Activated T-cell treated with anti-CD3 and anti-CD28 coated beads for 48 hours (primary cell): Measurements from ENCODE around the gene TBP.

Experiments used
- DNase-seq: peaks from one replicate; pipeline ENCODE4 v3.0.0-alpha.2; 2020; ENCODE audit warnings: low read depth

The TBP gene

DNA sequence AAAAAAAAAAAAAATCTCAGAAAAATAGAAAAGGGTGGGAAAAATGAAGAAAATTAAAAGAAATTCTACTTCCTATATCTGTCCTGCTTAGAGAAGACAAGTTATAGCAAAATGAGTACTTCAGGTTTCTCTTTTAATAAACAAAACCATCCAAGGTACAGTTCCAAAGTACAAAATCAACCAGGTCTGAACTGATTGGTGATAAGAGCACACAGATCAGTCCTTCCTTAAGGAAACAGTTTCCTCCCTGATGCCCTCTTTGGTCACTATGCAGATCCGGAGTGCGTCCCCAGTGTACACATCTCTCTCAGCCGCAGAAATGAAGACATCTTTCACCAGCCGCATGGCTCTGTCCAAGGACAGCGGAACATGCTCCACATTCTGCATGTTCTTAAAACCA lies 19.2 kb upstream of the TBP start:
- DNase-seq: no peak

DNA sequence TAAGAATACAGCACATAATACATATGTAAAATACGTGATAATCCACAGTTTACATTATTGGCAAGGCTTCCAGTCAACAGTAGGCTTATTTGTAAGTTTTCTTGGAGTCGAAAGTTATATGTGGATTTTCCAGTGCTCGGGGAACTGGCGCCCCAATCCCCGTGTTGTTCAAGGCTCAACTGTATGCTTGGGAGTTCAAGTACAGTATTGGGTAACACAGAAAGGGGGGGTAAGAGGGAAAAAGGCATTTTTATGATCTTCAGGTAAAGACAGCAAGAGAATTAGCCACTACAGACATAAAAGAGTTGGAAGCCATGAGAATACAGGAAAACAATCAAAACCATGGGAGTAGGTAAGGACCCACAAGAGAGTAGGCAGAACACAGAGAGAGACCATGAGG lies 17.5 kb upstream of the TBP start:
- DNase-seq: no peak

DNA sequence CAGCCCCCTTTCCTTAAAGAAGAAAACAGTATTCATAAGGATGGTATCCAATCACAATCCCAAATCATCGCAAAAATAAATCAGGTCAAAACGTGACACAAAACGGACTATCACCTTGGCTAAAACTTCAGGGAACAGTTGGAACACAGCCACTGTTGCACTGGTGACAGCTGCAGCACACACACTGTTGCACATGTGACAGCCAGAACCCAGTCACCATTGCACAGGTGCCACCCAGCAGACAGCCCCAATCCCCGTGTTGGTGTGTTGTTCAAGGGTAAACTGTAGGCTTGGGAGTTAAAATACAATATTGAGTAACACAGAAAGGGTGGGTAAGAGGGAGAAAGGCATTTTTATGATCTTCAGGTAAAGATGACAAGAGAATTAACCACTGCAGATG lies 16.8 kb upstream of the TBP start:
- no peak for DNase-seq

DNA sequence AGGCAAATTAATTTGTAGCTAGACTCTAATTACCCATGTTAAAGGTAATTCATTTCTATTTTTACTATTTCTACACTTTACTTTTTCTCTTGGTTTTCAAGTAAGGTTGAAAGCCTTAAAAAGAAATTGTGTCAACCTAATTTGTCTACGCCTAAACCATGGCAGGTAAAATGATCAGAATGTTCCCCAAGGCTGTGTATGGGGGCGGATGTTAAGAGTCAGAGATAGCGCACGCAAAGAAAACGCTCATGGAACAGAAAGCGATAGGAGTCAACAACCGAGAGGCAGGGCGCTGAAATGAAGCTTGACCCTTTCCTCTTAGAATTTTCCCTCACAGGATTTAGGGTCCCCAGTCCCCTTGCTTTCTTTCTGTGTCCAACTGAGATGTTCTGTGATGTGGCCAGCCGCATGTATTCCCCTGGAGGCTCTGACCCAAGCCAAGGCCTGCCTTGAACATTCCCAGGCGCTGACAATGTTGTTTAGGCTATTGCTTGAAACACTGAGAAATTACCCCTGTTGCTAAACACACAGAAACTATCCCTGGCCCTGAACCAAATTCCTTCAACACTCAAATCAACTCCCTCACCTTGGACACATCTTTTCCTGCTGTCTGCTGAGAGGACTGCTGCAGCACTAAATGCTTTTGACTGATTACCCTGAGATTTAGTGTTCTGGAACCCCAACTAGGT lies 12.0 kb upstream of the TBP start:
- DNase-seq: no peak

DNA sequence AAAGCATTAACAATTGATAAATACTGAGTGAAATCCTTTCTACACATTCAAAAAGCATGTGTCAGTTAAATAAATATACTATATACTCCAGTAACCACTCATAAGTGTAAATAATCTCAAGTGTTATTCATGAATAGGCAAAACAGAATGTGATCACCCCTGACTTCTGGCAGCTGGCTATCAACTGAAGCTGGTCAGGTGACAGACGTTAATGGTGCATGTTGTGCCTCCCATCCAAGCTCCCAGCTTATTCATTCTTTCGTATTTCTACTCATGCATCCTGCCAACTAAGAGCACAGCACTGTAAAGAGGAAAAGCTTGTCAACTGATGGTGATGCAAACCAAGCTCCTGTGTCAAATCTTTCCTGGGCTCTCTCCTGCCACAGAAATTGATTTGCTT lies 8.8 kb upstream of the TBP start:
- DNase-seq: no peak

DNA sequence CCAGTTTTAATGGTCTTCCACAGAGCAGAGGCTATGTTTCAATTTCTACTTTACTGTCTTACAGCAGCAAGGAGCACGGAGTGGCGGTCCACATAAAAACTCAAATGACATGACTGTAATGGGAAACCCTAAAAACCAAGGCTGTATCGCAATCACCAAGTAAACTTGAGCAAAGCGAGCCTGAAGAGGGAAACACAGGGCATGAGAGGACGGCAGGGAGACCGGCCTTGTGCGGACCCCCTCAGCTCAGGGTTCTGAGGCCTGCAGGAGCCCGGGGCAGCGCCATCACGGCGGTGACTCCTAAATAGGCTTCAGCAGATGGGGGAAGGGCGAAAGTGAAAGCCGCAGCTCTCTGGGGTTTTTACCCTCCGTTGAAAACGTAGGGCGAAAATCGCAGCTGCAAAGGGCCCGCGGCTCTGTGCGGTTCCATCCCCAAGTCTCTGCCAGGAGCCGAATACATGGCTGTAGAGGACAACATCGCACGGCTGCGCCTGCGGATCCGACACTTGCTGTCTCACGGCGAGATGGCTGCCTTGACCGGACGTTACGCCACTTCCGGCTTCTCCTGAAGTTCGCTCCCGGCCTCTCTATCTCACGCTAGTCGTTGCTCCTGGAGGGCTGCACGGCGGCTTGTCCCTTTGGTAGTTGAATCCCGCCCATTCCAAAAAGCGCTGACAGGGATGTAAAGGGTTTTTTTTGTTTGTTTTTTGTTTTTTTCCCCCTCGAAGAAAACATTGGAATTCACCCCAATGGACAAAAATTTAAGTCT lies 1.2 kb upstream of the TBP start, which contains the start of gene PSMB1:
TSS of gene PSMB1 (minus strand) at position 543 of the 769 bp plus-strand sequence. CDS start at position 478, 65 bp downstream.
- peak; percentile 79 for DNase-seq

DNA sequence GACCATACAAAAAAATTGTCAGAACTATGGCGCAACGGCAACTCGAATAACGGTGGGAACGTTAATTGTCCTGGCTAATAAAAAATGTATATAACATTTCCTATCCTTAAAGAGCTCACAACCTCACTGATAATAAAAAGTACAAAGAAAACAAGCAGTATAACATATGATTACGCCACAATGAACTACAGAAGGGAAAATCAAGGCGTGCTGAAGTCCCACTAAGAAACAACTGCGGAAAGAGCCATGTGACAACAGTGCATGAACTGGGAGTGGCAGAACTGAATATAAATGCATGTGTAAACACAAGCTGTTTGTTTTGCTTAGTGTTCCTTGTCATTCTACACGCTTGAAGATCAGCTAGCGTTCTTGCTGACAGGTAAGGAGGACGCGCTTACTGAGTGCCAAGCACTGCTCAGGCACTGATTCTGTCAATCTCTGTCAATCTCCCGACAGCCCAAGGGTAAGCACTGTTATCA lies 596 bp upstream of the TBP start:
- no peak for DNase-seq

DNA sequence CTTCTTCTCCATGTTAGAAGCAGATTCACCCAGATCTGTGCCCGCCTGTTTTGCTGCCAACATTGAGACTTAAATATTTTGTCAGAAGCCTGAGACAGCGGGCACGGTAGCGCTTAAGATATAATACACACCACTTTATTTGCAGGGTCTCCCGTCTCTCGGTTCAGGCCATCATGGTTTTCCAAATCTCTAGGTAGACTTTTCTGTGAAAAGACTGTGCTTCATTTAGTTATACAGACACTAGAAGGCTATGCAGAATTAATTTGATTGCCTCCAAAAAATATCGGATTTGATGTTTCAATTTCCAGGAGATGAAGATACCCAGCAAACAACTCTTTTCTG lies 598 bp downstream of the TBP start:
- DNase-seq: no peak

DNA sequence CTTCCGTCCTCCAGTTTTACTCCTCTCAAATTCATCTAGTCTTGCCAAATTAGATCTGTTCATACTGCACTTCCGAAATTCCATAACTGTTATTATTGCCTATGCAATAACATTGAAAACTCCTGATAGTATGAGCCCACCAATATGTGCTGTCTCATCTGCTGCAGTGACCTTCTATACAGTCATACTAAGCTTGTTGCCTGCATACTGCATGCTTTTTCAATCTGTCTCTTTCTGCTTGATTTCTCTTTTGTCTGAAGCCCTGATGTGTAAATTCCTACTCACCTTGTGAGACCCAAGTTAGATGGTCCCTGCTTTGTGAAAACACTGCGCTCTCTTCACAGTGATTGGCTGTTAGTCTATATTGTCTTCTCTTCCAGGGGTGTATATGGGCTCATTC lies 1.1 kb downstream of the TBP start:
- no peak for DNase-seq

DNA sequence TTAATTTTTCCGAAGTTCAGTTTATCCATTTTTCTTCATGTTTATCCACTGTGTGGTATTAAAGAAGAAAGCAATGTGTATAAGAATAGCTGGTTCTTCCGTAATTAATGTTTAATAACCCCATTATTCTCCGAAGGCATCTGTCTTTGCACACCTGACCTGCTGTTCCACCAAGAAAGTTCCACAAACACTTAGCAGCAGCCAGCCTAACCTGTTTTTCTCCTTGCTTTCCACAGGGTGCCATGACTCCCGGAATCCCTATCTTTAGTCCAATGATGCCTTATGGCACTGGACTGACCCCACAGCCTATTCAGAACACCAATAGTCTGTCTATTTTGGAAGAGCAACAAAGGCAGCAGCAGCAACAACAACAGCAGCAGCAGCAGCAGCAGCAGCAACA lies 7.4 kb downstream of the TBP start:
- no peak for DNase-seq

DNA sequence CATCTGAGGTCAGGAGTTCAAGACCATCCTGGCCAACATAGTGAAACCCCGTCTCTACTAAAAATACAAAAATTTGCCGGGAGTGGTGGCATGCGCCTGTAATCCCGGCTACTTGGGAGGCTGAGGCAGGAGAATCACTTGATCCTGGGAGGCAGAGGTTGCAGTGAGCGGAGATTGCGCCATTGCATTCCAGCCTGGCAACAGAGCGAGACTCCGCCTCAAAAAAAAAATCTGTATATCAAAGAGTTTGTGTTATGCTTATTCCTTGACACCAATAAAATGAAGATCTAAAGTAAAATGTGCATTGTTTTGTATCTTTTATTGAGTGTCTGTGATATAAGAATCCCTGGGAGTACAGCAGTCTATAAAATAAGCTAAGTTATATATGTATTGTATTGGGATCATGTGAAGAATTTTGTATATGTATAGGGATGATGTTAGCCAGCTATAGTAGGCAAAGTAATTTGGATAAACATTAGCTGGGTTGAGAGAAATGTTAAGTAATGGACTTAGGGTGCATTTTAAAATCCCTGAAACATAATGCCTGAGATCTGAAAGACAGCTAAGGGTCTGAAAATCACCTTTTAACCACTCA lies 10.9 kb downstream of the TBP start:
- DNase-seq: no peak

DNA sequence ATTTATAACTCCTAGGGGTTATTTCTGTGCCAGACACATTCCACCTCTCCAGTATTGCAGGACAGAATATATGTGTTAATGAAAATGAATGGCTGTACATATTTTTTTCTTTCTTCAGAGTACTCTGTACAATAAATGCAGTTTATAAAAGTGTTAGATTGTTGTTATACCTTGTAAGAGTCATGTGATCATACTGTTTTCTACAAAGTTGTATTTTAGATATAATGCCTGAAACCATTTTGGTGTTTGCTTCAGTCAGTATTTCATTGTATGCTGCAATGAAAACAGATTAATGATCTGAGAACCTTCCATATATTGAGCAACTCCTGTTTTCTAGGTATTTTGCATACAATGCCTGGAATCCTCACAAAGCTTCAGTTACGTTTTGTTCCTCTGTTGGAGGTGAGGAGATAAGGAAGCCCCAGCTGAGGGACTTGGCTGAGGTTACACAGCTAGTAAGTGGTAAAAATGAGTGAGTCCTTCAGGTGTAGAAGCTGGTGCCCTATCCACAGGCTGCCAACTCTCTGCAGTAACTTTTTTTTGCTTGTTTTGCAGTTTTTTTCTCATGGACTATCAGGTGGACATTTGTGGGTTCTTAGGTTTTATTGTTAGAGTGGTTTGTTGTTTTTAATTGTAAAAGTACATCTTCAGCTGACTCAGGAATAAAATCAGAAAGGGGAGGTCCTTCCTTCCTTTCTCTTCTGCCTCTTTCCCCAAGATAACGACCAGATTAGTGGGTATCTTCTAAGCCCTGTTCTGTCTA lies 18.7 kb downstream of the TBP start:
- DNase-seq: no peak

DNA sequence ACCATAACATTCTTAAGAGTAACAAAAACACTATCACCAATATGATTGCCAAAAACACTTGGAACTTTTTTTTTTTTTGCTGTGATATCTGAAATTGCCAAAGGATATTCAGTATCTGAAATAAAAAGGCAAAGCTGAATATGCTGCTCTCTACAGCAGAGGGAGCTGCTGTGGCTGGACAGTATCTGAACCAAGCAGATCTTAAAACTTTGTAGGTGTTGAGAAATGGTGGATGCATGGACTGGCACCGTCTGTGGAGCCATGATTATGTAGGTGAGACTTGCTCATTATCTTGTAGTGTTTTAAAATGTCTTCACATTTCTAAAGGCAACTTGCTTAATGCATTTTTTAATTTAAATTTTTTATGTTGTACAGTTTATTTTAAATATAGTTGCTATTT lies 21.1 kb downstream of the TBP start:
- no peak for DNase-seq

DNA sequence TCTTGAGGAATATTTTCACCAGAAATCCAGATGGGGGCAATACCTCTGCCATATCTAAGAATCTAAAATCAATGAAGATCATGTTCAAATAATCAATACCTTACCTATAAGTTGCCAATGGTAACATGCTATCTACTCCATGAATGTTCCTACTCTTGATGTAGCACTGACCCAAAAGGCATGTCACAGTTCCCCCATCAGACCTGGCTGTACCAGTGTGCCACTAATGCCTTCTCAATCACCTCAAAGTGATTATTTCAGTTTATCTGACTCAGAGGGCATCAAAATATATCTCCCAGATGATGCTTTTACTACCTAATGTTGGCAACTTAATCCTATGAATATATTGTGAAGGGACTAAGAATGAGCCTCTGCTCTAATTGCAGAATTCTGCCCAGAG lies 24.7 kb downstream of the TBP start:
- no peak for DNase-seq

DNA sequence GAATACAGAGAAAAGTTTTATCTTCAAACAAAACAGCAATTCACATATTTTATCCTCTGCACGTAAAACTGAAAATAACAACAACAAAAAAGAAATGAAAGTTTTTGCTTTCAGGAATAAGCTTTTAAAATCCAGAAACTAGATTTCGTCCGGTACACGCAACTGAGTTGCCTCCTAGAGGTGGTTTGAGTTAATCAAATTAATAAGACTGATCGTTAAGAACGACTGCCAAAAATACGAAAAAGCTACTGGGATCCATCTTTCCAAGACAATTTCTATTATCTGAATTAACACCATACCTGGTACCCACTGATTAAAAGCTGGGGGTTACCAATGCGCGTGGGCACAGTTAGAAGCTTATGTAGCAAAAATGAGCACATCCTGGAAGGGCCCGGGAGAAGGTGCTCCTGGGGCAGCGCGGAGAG lies 29.6 kb downstream of the TBP start:
- DNase-seq: no peak

DNA sequence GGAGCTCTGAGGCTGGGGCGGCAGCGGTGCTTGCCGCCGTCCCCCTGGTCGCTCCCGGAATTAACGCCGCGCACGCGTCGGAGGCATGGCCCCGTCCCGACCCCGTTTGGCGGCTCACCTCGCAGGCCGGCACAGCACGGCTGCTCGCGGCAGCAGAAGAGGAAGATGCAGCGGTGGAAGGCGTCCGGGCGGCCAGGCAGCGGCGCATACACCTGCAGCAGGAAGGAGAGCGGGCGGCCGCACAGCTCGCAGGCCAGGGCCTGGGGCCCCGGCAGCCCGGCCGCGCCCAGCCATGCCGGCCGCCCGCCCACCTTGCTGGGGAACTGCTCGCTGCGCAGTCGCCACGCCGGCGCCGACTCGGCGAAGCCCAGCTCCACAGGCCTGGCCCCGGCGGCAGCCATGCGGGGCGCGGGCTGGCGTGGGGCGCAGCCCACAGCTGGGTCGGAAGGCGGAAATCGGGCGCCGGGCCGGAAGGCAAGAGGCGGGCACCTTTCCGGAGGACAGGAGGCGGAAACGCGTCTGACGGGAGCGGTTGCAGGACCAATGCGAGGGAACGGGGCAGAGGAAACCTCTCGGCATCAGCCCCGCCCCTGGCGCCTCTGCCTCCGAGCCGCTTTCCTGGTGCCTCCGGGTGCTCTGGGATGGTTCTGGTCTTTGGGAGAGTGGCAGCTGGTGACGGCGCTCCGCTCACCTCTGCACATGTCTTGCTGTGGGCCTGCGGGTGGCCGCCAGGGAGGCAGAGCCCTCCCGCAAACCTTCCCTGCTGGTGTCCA lies 30.2 kb downstream of the TBP start, which contains the start of gene PDCD2:
TSS of gene PDCD2 (minus strand) at position 457 of the 773 bp plus-strand sequence. CDS start at position 401, 56 bp downstream.
- DNase-seq: peak; percentile 92

DNA sequence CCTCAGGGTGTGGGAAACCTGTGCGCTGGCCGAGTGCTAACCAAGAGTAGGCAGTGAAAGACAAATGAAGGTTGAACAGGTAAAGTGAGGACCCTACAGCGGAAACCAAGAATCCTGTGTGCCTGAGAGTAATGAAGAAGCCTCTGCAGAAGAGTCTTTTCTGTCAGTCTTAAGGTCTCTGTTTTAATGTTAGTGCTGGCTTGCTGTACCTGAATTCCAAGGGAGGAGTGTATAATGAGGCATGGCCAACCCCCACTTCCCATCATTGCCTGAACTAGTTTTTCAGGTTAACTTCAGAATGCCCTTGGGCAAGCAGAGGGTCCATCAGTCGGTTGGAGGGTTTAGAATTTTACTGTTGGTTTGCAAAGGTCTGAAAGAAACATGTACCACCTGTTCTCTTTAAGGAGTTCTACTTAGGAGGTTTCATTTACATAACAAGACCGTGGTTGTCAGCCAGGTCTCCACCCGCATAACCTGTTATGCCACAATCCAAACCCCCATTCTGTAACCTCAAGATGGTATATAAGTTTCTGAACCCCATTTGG lies 30.9 kb downstream of the TBP start:
- DNase-seq: no peak

DNA sequence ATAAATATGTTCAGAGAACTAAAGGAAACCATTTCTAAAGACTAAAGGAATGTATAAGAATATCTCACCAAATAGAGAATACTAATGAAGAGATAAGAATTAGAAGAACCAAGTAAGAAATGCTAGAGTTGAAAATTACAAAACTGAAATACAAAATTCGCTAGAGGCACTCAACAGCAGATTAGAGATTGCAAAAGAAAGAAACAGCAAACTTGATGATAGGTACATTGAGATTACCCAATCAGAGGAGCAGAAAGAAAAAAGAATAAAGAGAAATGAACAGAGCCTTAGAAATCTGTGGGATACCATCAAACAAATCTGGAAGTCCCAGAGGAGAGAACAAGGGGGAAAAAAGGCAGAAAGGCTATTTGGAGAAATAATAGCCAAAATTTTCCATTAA lies 36.6 kb downstream of the TBP start:
- DNase-seq: no peak

DNA sequence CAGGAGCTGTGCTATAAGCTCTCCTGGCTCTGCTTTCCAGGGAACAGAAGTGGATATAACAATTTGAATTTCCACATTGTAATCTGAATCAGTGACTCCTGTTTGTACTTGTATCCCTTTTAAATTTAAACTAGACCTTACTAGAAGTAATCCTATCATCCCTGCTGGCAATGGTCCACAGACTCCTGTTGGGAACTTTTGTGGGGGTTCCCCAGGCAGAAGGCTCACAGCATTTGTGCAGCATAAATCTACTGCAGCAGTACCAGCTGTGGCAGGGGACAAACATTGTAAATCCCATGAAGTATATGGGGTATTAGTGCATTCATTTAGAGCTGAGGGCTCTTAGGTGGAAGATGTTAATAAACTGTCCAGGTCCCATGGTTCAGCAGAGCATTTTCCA lies 42.3 kb downstream of the TBP start:
- DNase-seq: no peak

DNA sequence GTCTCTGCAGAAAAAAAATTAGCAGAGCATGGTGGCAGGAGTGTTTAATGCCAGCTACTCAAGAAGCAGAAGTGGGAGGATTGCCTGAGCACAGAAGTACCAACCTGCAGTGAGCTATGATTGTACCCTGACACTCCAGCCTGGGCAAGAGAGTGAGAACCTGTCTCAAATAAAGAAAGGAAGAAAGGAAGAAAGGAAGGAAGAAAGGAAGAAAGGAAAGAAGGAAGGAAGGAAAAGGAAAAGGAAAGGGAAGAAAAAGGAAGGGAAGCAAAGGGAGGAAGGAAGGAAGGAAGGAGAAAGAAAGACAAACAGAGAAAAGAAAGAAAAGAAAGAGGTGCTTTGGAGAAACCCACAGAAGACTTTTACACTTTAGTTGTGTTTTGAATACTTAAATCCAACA lies 43.1 kb downstream of the TBP start:
- no peak for DNase-seq

DNA sequence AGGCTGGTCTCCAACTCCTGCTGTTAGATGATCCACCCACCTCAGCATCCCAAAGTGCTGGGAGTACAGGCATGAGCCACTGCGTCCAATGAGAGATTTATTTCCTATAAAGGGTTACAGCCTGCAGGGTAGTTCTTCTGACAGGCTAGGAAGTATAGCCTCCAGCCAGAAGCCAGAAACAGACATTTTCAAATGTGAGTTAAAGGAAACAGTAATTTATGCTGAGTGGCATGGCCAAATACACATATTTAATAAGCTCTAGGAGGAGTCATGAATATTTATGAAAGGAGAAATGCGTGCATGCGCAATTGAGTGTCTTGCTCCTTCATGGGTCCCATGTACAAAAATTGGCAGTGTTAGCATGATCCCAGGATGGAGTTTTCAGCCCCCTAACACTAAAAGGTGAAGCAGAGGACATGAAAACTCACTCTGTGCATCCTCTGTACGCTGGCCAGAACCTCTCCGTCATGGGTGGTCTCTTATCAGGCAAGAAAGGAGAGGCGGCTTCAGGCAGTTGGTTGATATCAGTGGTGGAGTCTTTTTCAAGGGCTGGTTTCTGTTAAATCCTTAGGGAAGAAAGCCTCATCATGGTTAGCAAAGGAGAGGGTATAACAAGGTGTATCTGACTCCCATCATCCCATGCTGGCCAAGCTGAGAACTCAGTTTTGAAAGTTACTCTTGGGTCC lies 51.5 kb downstream of the TBP start:
- no peak for DNase-seq
